G401 (cell line): ENCODE data around the gene NRARP. TPM values are rescaled to one million over a fixed set of nuclear protein-coding genes. Genes with fewer than 3 reads are reported as not detected.
"Not testable (repeated sequence)": the region's sequence is repeated elsewhere in the genome, so short reads cannot be mapped to it uniquely, and the experiment has no call there.

ENCODE experiments used
- DNase-seq: peaks from one replicate; pipeline ENCODE4 v3.0.0-alpha.2; 2015; ENCODE audit warnings: low spot score
- in situ Hi-C: cut with HindIII; loops from 2 replicates; pipeline ENCODE4 v1.10.0; 2016; ENCODE audit warnings: low sequenced_read_pairs, mixed read lengths
- total RNA-seq: library from RNA; depleted of rRNA; stranded (reverse); fragments of >200 nt; shearing (Covaris generic); gene quantifications from 2 replicates; pipeline ENCODE4 v1.2.3, GENCODE V29; 2014; rRNA removed

NRARP gene
- total RNA-seq, result 6.3 and 6.7 TPM in 2 replicates

DNA sequence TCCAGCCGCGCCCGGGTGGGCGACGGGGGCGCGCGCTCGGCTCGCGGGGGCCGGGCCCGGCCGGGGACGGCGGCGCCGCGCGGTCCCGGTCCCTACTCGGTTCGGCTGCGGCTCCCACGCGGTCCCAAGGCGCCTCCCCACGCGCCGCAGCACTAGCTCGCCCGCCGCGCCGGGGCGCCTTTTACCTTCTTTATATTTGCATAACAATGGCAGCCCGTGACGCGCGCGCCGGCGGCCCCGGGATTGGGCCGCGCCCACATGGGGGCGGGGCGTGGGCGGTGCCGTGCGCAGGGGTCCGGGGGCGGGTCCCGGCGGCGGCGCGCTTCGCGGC, at the start of gene NRARP:
Gene NRARP (minus strand): TSS at position 154 of the 331 bp plus-strand sequence. CDS start 343 bp downstream, outside the sequence.
- in situ Hi-C loops, result no loop called here
- DNase-seq, result peak; percentile 59

GRCh38 chr9:137350696-137351584, 48.9 kb upstream of the NRARP start:
- in situ Hi-C loops, result no loop called here

DNA sequence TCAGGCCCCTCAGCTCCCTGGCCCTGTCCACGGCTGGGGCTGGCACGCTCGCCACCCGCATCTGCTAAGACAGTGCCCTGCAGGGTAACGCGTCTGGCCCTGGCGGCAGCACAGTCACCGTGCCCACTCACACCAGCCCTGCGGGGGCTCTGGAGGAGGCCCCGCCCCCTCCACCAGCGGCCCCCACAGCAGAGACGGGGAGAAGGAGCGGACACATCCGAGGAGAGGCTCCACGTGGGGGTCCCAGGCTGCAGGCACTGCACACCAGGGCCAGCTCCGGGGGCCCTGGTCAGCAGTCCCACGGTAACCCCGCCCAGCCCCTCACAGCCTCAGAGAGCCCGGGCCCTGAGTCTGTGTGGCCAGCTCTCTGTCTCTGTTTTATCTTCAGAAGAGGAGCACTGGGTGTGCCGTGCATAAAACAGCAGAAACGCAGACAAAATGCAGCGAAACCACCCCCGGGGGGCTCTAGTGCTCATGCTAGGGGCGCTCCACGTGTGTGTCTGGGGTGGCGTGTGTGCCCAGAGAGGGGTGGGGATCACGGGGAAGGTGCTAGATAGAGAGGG, 47.5 kb upstream of the NRARP start:
- no peak for DNase-seq
- in situ Hi-C loops, result no loop called here

More at GRCh38 chr9:137350696-137351584, 48.9 kb upstream of the NRARP start:
- no peak for DNase-seq

DNA sequence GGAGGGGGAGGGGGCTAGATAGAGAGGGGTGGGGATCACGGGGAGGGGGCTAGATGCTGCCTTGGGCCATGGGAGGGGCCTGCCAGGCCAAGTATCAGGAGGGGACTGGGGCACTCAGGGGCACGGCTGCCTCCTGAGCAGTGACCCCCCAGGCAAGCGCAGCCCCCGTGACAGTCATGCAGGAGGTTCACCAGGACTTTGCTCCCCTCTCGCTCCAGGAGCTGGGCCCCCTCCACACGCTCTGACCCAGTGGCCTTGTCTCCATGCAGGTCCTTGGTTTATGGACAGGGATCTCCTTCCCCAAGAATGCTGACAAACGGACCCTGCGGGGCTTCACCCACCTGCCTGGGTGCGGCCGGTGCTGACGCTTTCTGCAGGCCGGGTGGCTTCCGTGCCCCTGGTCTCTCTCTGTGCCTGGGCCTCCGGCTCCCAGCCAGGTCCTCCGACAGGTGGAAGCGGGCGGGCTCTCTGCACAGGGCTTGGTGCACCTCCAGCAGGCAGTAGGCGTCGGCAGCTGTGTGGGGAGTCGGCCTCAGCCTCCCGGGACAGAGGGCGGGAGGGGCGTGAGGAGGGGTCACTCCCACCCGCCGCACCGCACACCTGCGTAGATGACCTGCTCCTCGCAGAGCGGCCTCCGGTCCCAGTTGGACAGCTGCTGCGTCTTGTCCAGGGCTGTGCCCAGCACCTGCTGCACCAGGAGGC, 46.8 kb upstream of the NRARP start:
- in situ Hi-C loops, result no loop called here
- DNase-seq, result no peak

DNA sequence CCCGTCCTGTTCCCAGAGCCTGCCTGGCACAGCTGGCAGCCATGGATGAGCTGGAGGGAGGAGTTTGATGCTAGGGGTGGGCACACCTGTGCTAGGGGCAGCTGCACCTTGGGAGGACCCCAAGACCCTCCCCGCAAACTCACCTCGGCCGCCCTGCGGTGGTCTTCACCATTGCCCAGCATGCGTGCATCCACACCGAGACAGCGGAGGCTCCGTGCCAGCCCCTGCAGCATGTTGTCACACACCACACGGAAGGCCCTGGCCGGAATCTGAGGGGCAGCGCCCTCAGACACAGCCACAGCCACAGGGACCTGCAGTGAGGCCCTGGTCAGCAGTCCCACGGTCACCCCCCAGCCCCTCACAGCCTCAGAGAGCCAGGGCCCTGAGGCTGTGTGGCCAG, 45.9 kb upstream of the NRARP start:
- DNase-seq, result no peak
- in situ Hi-C loops, result no loop called here

GRCh38 chr9:137342482-137342881, 40.4 kb upstream of the NRARP start:
- no peak for DNase-seq
- in situ Hi-C loops, result no loop called here

- in situ Hi-C loops, result no loop called here
- no peak for DNase-seq
Measured at GRCh38 chr9:137341227-137341626, 39.2 kb upstream of the NRARP start.

GRCh38 chr9:137339908-137340462, 37.9 kb upstream of the NRARP start:
- DNase-seq, in situ Hi-C loops: not testable (repeated sequence)

DNA sequence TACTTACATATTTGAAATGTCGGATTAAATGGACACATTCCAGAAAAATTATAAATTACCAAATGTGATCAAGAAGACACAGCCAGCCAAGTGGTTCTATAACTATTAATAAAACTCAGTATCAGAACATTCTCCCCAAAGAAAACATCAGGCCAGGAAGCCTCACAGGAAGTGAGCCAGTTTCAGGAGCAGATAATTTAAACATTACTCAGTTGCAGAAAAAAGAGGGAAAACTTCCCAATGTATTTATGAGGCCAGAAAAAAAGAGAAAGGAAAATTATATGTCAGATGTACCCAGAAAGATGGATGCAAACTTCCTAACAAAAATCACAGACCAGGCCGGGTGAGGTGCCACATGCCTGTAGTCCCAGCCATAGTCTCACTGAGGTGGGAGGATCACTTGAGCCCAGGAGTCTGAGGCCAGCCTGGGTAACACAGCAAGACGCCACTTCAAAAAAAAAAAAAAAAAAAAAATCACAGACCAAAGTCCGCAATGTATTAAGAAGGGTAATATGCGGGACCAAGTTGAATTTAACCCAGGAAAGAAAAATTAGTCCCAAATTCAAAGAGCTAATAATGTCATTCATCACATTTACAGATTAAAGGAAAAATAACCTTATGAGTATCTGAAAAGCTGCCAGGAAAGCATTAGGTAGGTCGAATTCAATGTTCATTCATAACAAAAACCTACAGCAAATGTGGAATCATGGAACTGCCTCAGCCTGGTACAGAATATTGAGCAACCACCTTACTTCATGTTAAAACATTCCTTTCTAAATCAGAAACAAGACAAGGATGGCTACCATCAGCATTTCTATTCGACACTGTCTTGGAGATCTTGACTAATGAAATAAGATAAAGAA, 37.2 kb upstream of the NRARP start:
- DNase-seq, result no peak
- in situ Hi-C loops, result no loop called here

DNA sequence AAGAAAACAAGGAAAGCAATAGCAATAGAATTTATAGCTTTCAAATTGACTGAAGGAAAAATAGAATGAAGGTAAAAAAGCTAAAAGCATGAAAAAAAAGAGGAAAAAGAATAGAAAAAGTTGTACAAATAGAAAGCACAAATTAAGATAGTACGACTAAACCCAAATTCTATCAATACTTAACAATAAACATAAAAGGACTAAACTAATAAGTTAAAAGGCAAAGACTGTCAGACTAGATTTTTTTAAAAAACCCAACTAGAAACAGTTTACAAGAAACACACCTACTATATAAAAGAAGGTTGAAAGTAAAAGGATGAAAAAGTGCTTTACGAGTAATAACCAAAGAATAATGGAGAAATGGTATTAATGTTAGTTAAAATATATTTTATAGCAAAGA, 34.7 kb upstream of the NRARP start:
- in situ Hi-C loops, result no loop called here
- no peak for DNase-seq

- DNase-seq, result no peak
- in situ Hi-C loops, result no loop called here
Measured at GRCh38 chr9:137333016-137333671, 31.1 kb upstream of the NRARP start.

DNA sequence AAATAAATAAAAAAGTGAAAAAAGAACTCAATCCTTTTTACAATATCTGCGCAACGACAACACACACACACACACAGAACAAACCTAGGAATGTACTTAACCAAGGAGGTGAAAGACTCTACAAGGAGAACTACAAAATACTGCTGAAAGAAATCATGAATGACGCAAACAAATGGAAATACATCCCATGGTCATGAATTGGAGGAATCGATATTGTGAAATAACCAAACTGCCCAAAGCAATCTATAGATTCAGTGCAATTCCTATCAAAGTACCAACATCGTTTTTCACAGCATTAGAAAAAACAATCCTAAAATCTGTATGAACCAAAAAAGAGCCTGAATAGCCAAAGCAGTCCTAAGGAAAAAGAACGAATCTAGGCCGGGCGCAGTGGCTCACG, 29.9 kb upstream of the NRARP start:
- no peak for DNase-seq
- in situ Hi-C loops, result no loop called here

- in situ Hi-C loops, result no loop called here
Measured at GRCh38 chr9:137330689-137331088, 28.6 kb upstream of the NRARP start.

GRCh38 chr9:137329590-137329989, 27.5 kb upstream of the NRARP start:
- in situ Hi-C loops, DNase-seq: not testable (repeated sequence)

More at GRCh38 chr9:137330689-137331088, 28.6 kb upstream of the NRARP start:
- DNase-seq, result no peak

GRCh38 chr9:137327641-137328550, 25.8 kb upstream of the NRARP start:
- in situ Hi-C loops, DNase-seq: not testable (repeated sequence)

GRCh38 chr9:137326445-137327065, 24.5 kb upstream of the NRARP start:
- in situ Hi-C loops, result no loop called here
- no peak for DNase-seq

DNA sequence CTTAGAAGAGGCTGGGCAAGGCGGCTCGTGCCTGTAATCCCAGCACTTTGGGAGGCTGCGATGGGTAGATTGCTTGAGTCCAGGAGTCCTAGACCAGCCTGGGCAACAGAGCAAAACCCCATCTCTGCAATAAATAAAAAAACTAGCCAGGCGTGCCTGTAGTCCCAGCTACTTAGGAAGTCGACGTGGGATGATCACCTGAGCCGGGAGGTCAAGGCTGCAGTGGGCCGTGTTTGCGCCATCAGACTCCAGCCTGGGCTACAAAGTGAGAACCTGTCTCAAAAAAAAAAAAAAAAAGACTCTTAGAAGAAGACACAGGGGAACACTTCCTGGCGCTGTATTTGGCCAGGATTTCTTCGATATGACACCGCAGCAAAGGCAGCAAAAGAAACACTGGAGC, 23.7 kb upstream of the NRARP start:
- in situ Hi-C loops, result no loop called here
- DNase-seq, result no peak
